Measurements from ENCODE around the gene DHRSX.
"Not testable (repeated sequence)": the region's sequence is repeated elsewhere in the genome, so short reads cannot be mapped to it uniquely, and the experiment has no call there.

Gene DHRSX, protein sequence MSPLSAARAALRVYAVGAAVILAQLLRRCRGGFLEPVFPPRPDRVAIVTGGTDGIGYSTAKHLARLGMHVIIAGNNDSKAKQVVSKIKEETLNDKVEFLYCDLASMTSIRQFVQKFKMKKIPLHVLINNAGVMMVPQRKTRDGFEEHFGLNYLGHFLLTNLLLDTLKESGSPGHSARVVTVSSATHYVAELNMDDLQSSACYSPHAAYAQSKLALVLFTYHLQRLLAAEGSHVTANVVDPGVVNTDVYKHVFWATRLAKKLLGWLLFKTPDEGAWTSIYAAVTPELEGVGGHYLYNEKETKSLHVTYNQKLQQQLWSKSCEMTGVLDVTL

DNA sequence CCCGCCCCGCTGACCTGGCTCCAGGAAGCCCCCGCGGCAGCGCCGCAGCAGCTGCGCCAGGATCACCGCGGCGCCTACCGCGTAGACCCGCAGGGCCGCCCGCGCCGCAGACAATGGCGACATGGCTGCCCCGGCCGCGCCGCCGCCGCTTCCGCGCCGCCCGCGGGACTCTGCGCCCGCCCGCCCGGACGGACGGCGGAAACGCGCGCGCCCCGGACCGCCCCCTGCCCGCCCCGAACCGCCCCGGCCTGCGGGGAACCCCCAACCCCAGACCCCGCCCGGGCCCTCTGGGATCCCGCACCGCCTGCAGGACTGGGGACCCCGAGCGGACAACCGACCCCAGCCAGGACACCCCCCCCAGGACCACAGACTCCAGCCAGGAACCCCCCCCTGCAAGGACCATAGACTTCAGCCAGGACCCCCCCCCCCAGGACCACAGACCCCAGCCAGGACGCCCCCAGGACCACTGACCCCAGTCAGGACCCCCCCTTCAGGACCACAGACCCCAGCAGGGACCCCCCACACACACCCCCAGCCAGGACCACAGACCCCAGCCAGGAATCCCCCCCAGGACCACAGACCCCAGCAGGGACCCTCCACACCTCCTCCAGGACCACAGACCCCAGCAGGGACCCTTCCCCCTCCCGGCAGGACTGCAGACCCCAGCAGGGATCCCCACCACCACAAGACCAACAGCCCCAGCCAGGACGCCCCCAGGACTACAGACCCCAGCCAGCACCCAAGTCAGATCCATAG, at the start of gene DHRSX, which contains the start of gene ZBED1:
Gene DHRSX, minus strand, starts transcription at position 174 of the 756 bp plus-strand sequence. Its CDS starts 51 bp downstream, at position 123.
Gene ZBED1, minus strand, starts transcription at position 174 of the 756 bp plus-strand sequence. CDS start 10,257 bp downstream, outside the sequence.
- DNase-seq, result no peak

GRCh38 chrX:2549876-2550275, 49.1 kb upstream of the DHRSX start:
- DNase-seq, result no peak

DNA sequence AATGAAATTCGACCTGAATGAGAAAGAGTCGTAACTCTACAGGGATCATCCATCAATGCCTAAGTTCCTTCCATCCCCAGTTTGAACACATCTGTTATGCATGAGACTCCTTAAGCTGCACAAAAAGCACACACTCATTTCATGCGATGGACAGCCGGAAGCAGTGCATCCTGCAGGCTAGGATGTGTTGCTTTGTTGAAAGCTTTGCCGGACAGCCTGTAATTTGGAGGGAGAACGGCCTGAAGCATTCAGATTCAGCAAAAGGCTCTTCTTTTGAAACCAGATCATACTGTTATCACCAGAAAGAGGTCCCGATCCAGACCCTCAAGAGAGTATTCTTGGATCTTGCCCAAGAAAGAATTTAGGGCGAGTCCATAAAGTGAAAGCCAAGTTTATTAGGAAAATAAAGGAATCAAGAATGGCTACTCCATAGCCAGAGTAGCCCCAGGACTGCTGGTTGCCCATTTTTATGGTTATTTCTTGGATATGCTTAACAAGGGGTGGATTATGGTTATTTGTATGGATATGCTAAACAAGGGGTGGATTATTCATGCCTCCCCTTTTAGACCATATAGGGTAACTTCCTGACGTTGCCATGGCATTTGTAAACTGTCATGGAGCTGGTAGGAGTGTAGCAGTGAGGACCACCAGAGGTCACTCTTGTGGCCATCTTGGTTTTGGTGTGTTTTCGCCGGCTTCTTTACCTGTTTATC, 48.1 kb upstream of the DHRSX start:
- DNase-seq, result no peak

GRCh38 chrX:2547736-2548135, 47.0 kb upstream of the DHRSX start:
- DNase-seq, result no peak

GRCh38 chrX:2546496-2546895, 45.7 kb upstream of the DHRSX start:
- no peak for DNase-seq

DNA sequence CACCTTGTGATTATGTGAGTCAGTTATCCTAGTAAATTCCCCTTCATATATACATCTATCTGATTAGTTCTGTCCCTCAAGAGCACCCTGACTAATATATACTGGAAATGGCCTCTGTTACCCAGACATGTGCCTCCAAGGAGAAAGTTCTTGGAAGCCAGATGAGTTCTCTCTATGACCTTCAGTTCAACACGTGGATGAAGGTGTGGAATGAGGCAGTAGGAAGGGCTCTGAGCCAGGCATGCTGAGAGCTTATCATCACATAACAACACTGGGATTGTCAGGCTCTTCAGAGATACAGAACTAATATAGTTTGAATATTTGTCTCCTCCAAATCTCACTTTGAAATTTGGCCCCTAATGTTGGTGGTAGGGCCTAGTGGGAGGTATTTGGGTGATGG, 44.4 kb upstream of the DHRSX start:
- no peak for DNase-seq

- no peak for DNase-seq
Observed at GRCh38 chrX:2542826-2543521, 42.2 kb upstream of the DHRSX start.

DNA sequence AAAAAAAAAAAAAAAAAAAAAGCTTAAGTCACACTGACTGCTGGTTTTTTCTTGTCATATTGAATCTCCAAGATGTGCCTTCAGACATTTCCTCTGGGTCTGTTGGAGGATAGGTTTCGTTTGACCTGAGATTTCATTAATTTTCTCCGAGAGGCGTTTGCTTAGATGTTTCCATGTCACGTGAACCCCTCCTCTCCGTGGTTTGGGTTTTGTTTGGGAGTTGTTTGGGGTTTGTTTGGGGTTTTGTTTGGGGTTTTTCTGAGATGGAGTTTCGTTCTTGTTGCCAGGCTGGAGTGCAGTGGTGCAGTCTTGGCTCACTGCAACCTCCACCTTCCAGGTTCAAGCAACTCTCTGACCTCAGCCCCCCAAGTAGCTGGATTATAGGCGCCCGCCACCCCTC, 40.8 kb upstream of the DHRSX start:
- no peak for DNase-seq

DNA sequence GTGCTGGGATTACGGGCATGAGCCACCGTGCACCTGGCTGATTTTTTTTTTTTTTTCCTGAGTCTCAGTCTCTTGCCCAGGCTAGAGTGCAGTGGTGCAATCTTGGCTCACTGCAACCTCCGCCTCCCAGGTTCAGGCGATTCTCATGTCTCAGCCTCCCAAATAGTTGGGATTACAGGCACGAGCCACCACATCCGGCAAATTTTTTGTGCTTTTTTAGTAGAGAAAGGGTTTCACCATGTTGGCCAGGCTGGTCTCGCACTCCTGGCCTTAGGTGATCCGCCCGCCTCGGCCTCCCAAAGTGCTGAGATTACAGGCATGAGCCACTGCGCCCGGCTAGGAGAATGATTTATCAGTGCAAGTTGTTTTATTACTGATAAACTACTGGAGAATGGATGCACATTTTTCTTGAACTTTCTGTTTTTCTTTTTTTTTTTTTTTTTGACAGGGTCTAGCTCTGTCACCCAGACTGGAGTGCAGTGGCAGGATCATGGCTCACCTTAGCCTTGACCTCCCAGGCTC, 39.7 kb upstream of the DHRSX start:
- DNase-seq, result no peak

DNA sequence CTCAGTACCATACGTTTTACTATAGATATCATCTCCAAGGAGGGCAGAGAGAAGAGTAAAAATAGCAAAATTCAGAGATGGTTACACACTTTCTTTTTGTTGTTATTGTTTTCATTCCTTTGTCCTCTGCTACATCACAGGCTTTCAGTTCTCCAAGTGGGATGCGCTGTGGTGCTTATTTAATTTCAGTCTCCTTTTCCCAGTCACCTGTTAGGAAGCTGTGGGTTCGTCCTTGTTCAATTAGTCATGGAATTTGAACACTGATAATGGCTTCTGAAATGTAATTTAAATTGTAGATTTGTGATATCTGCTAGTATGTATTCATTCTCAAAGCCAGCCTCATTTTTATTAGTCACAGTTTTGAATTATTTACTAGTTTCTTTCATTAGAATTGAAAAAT, 38.8 kb upstream of the DHRSX start:
- no peak for DNase-seq

DNA sequence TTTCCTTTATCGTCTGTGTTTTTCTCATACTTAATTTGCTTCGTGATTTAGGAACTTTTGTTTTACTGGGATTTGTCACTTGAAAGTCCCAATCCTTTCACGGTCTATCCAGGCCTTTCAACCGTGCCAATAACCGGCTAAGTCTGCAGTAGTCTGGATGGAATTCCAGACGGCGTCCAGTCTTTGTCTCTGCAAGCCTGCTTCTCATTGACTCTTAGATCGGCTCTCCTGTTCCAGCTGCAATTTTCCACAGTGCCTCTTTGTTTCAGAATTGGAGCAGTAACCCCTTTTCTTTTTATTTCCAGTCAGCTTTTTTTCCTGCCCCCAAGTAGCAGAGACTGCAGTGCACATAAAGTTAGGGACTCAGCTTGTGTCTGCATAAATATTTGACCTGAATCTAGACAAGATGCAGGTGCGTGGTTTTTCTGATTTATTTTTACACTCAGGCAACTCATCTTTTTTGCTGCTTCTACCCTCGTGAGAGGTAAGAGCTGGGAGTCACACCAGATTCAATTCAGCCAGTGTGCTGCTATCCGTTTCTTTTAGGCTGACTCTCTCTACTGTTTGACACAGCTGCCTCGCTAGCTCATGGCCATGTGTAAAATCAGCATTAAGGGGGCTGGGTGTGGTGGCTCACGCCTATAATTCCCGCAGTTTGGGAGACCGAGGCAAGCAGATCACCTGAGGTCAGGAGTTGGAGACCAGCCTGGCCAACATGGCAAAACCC, 37.4 kb upstream of the DHRSX start:
- no peak for DNase-seq

- DNase-seq, result no peak
Observed at GRCh38 chrX:2536974-2537373, 36.2 kb upstream of the DHRSX start.

DNA sequence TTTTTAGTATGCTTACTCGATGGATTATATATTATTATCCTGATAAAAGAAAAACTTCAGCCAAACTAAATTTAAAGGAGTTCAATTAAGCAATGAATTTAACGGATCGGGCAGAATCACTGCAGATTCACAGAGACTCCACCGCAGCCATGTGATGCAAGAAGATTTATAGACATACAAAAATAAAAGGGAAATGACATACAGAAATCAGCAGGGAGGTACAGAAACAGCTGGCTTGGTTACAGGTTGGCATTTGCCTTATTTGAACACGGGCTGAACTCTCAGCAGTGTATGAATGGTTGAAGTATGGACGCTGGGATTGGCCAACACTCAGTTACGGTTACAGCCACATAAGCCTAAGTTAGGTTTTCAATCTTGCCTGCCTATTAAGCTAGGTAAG, 35.4 kb upstream of the DHRSX start:
- no peak for DNase-seq

DNA sequence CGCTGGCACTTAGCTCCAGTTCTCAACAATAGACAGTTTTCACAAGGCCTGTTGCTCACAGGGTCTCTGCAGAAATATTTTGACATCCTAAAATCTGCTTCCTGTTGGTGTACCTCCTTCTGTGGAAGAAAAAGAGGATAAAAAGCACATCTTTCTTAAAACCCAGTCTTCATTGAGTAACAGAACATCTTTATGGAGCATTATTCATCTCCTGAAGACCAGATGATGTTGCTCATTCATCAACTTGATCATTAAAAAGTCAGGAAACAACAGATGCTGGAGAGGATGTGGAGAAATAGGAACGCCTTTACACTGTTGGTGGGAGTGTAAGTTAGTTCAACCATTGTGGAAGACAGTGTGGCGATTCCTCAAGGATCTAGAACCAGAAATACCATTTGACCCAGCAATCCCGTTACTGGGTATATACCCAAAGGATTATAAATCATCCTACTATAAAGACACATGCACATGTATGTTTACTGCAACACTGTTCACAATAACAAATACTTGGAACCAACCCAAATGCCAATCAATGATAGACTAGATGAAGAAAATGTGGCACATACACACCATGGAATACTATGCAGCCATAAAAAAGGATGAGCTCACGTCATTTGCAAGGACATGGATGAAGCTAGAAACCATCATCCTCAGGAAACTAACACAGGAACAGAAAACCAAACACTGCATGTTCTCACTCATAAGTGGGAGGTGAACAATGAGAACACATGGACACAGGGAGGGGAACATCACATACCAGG, 33.7 kb upstream of the DHRSX start:
- DNase-seq, result not testable (repeated sequence)

DNA sequence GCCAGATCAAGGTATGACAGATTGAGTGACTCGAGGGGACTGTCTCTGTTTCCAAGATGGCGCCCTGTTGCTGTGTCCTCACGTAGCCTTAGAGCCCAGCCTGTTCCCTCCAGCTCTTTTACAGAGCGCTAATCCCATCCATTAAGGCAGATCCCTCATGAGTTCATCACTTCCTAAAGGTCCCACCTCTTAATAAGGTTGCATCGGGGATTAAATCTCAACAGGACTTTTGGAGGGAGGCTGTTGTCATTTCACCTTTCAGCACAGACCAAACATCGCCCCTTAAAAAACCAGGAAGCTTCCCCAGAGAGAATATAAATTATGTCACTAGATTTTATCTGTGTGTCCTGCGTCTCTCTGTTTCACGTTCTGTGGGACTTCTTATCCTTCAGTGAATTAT, 32.6 kb upstream of the DHRSX start:
- no peak for DNase-seq

- DNase-seq, result no peak
Observed at GRCh38 chrX:2526390-2526789, 25.6 kb upstream of the DHRSX start.

GRCh38 chrX:2523911-2524310, 23.1 kb upstream of the DHRSX start:
- DNase-seq, result no peak

- DNase-seq, result peak; percentile 67
Observed at GRCh38 chrX:2521927-2522386, 21.2 kb upstream of the DHRSX start.

GRCh38 chrX:2521092-2521926, 20.5 kb upstream of the DHRSX start:
- no peak for DNase-seq

DNA sequence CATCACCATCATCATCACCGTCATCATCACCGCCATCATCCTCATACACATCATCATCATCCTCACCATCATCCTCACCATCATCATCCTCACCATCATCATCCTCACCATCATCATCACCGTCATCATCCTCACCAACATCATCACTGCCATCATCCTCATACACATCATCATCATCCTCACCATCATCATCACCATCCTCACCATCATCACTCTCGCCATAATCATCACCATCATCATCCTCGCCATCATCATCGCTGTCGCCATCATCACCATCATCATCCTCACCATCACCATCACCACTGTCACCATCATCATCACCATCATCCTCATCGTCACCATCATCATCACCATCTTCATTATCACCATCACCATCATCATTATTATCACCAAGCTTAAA, 19.8 kb upstream of the DHRSX start:
- no peak for DNase-seq
